ENCODE results near the gene BRMS1.

DNA sequence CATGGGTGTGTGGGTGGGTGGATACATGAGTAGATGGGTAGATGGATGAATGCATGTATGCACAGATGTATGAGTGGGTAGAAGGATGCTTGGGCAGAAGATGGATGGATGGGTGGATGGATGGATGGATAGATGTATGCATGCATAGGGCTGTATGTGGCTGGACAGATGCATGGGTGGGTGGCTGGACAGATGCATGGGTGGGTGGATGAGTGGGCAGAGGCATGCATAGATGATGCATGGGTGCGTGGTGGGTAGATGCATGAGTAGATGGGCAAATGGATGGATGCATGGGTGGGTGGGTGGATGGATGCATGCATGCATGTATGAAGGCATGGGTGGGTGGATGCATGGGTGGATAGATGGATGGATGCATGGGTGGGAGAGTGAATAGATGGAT is 21.2 kb downstream of the BRMS1 start:
- TF ChIP-seq, protein P1, sequence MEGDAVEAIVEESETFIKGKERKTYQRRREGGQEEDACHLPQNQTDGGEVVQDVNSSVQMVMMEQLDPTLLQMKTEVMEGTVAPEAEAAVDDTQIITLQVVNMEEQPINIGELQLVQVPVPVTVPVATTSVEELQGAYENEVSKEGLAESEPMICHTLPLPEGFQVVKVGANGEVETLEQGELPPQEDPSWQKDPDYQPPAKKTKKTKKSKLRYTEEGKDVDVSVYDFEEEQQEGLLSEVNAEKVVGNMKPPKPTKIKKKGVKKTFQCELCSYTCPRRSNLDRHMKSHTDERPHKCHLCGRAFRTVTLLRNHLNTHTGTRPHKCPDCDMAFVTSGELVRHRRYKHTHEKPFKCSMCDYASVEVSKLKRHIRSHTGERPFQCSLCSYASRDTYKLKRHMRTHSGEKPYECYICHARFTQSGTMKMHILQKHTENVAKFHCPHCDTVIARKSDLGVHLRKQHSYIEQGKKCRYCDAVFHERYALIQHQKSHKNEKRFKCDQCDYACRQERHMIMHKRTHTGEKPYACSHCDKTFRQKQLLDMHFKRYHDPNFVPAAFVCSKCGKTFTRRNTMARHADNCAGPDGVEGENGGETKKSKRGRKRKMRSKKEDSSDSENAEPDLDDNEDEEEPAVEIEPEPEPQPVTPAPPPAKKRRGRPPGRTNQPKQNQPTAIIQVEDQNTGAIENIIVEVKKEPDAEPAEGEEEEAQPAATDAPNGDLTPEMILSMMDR (IDR thresholded peaks at IDR 0.05; ENCODE audit: low read depth, low read length): no peak
- no peak for TF ChIP-seq POLR2A (IDR thresholded peaks at IDR 0.05; ENCODE audit: extremely low read depth, insufficient read length)
